Limb (tissue), 2 donors: ENCODE measurements around the gene SP110.
"Not testable (repeated sequence)": the region's sequence is repeated elsewhere in the genome, so short reads cannot be mapped to it uniquely, and the experiment has no call there.

Experiments used
- DNase-seq, 2 donors: peaks; one replicate each; pipeline ENCODE4 v3.0.0-alpha.2; 2016; ENCODE audit errors: extremely low spot score in 2 of 2

The SP110 gene

GRCh38 chr2:230219419-230220331 lies at the start of gene SP110:
SP110 (minus strand) TSS chr2:230219984; CDS start chr2:230216927, 3,057 bp downstream.
- DNase-seq, result peak; percentile 79 to 83

DNA sequence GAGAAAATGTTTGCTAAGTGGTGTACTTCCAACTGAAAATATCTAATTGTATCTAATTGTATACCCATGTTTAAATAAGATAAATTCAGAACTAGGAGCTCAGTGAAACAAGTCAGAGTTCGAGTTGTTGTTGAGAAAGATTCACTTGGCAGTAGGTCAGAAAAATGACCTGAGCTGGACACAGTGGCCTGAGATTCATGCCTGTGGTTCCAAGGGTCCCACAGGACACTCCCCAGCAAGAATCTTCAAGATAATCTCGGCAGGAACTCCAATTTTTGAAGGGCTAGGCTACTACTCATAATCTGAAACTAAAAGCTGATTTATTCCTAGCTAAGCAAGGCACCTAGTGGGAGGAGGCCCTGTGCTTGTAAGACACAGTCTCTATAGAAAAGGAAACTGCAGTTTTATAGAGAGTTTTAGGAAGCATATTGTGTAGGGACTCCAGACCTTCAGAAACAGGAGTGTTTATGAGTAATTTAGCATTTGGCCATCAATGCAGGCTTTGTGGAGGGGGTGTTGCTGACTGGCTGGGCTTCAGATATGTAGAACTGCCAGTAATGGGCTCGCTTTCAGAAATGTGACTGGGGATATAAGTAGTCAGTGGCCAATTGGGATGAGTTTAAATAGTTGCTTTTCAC lies 48.9 kb upstream of the SP110 start:
- DNase-seq, result no peak

GRCh38 chr2:230267556-230267955 lies 47.8 kb upstream of the SP110 start:
- no peak for DNase-seq

- no peak for DNase-seq
These were observed 47.3 kb upstream of the SP110 start for GRCh38 chr2:230267059-230267458.

- no peak for DNase-seq
These were observed 46.9 kb upstream of the SP110 start for GRCh38 chr2:230266638-230267037.

GRCh38 chr2:230264945-230265344 lies 45.2 kb upstream of the SP110 start:
- not testable (repeated sequence) for DNase-seq

GRCh38 chr2:230262246-230262645 lies 42.5 kb upstream of the SP110 start:
- DNase-seq, result no peak

- no peak for DNase-seq
These were observed 38.7 kb upstream of the SP110 start for GRCh38 chr2:230258483-230258882.

- no peak for DNase-seq
These were observed 37.0 kb upstream of the SP110 start for GRCh38 chr2:230256733-230257332.

DNA sequence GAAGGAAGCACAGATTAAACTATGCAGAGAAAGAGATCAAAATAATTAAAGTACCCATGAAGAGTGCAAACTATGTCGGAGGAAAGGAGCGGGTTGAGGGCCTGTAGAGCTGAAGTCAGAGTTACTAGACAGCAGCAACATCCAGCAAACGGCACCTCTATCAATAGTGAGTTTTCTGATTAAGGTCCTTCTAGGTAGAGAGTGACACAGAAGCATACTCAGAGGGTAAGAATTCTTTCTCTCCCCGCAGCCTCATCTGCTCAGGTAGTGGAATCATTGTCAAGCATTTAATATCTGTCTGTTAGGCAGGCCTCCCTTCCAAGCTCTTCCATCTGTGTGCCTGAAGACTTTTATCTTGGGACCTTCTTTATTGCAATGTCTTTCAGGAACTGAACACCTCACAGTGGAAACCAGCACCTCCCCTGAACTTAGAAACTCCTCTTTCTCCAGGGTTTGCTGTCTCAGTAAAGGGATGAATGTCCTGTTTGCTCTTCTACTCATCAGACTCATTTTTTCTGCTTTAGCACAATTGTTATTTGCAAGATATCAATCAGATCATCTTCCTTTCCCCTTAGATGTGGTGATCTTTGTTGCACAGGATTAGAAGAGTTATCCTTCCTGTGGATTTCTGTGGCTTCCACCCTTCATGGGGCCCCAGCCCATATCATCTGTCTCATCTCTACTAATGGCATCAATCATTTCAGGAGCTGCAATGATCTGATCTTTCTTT lies 34.5 kb upstream of the SP110 start:
- DNase-seq, result no peak

DNA sequence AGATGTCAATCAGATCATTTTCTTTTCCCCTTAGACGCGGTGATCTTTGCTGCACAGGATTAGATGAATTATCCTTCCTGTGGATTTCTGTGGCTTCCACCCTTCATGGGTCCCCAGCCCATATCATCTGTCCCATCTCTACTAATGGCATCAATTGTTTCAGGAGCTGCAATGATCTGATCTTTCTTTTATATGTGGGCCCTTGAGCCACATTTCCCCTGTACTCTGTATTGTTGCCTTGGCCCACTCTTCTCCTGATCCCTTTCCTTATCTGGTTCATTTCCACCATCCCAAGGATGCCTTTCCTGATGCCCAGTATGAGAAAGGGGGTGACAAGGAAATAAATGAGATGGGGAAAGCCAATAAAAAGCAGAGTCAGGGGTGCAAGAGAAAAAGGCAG lies 30.4 kb upstream of the SP110 start:
- DNase-seq, result no peak

DNA sequence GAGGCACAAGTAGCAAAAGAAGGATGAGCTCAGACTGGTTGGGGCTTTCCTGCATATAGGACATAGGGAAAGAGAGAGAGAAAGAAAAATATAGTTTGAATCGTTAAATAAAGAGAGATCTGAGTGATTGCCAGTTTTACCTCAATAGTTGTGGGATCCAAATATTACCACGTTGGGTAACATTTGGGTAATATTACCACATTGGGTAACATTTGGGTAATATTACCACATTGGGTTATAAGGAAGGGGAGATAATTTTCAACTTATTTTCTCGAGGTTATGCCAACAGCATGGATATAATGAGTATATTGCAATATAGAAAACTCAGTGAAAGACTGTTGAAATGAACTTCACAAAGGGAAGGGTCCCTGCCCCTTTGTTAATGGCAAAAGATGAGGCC lies 26.4 kb upstream of the SP110 start:
- no peak for DNase-seq

- no peak for DNase-seq
These were observed 24.4 kb upstream of the SP110 start for GRCh38 chr2:230244211-230244610.

DNA sequence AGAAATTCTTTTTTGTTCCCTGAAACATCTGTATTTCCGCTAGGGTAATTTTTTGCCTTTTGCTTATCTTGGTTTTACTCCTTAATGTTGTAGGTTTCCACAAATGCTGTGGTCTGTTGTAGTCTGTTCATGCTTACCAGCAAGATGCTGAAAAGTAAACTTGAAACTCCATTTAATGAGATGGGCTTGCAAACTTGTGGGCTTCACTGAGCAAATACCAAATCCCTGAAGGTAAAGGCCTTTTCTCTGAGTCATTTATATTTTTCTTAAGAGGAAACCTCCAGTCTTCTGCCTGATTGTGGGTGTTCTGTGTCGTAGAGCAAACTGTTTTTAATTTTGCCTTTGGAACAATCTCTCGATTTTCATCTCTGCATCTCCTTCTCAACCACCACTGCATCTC lies 15.1 kb upstream of the SP110 start:
- no peak for DNase-seq

- DNase-seq, result no peak
These were observed 14.4 kb upstream of the SP110 start for GRCh38 chr2:230234122-230234722.

GRCh38 chr2:230231251-230231650 lies 11.5 kb upstream of the SP110 start:
- no peak for DNase-seq

DNA sequence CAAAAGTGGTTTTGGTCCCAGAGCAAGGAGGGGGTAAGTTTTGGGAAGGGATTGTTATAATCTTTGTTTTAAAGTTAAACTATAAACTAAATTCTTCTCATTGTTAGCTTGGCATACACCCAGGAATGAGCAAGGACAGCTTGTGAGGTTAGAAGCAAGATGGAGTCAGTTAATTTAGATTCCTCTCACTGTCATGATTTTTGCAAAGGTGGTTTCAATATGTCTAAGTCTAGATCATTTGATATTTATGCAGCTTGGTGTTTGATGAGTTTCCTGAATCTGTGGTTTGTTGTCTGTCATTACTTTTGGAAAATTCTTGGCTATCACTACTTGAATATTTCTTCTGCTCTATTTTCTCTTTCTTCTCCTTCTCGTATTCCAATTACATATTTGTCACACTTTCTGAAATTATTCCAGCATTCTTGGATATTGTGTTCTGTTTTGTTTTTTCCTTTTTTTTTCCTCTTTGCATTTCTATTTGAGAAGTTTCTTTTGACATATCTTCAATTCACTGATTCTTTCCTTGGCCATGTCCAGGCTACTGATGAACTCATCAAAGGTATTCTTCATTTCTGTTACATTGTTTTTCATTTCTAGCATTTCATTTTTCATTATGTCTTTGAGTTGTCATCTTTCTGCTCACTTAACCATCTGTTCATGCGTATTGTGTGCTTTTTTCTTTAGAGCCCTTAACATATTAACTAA lies 10.9 kb upstream of the SP110 start:
- no peak for DNase-seq

GRCh38 chr2:230230087-230230486 lies 10.3 kb upstream of the SP110 start:
- DNase-seq, result no peak

DNA sequence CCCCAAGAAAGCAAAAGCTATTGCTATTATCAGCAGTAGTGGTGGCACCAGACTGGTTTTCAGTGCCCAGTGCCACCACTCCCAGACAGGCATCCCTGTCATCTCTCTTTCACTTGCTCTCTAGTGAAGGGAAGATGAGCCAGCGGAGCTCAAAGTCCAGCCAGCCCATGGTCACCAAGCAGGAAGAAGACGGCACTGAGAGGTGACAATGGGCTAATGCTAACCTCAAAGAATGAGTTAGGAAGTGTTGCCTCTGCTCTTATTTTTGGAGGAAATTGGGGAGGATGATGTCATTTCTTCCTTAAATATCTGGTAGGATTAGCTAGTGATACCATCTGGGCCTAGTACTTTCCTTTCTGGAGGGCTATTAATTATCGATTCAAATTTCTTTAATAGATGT lies 7.4 kb upstream of the SP110 start:
- DNase-seq, result no peak

GRCh38 chr2:230226051-230226551 lies 6.3 kb upstream of the SP110 start:
- no peak for DNase-seq

DNA sequence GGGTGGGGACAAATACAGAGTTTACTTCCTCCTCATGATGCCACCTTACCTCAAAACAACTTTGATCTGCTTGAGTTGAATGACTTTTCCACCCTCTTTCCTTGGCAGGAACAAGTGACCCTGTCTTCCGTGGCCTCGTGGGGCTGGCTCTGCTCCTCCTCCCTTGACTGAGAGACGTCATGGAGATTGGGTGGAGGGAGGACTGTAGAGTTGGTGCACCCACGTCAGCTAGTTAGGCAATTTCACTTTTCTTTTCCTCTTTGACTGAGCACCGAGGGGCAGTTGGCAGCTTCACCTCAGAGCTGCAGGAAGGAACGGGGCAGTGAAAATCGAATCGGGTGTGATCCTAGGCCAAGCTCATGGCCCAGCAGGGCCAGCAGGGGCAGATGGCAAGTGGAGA lies 5.7 kb upstream of the SP110 start, which contains the start of gene SP140:
Gene SP140 (plus strand): TSS at position 251 of the 400 bp plus-strand sequence. CDS start 109 bp downstream, at position 360.
- no peak for DNase-seq
